Stomach (tissue), 4 donors: ENCODE data around the gene AP4M1.

ENCODE experiments used
- CTCF ChIP-seq, 7 experiments: fragments of 450-650 bp in 4 of 7; fragments of 200-600 bp in 3 of 7; sonication (generic) in 3 of 7; IDR thresholded peaks; one replicate each; pipeline ENCODE4 v1.5.1; 2016 to 2019; ENCODE audit warnings: antibody characterized with exemption in 7 of 7, control low read depth in 2 of 7, mild to moderate bottlenecking in 1 of 7
- POLR2A ChIP-seq, 4 donors: fragments of 450-650 bp; IDR thresholded peaks; one replicate each; pipeline ENCODE4 v1.6.1; 2016; ENCODE audit warnings: antibody characterized with exemption in 4 of 4, control low read depth in 2 of 4, mild to moderate bottlenecking in 1 of 4, moderate library complexity in 1 of 4
- POLR2AphosphoS5 ChIP-seq, 3 donors: sonication (generic); formaldehyde crosslinking; IDR thresholded peaks; one replicate each; pipeline ENCODE4 v1.6.1; 2016; ENCODE audit warnings: antibody characterized with exemption in 3 of 3

DNA sequence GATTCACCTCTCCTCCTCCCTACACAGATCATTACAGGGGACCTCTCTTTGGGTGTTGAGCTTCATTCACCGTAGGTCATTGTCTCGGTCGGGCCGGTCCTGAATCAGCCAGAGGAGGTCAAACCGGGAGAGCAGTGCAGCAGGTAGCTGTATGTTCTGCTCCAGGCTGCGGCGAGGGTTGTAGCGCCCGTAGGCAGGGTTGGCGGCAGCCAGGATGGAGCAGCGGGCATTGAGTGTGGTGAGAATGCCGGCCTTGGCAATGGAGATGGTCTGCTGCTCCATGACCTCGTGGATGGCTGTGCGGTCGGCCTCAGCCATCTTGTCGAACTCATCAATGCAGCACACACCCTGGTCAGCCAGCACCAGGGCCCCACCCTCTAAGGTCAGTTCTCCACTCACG lies 5.7 kb upstream of the AP4M1 start:
- no peak for TF ChIP-seq POLR2A (IDR thresholded peaks at IDR 0.05)
- no peak for TF ChIP-seq CTCF (IDR thresholded peaks at IDR 0.05)
- TF ChIP-seq POLR2AphosphoS5 (IDR thresholded peaks at IDR 0.05), result no peak
